Small intestine (tissue), 7 donors: ENCODE results near the gene C1D. TPM values are rescaled to one million over a fixed set of nuclear protein-coding genes. Genes with fewer than 3 reads are reported as not detected.

Experiments
- DNase-seq, 2 donors: peaks; one replicate each; pipeline versions ENCODE4 v3.0.0 to v3.0.0-alpha.2; 2013
- FAIRE-seq: peaks from 2 replicates; lab custom pipeline; 2012; peaks lifted over from hg19 to GRCh38; lab: Jason Lieb, UNC
- H3K27ac ChIP-seq, 3 donors: one replicate each; pipeline ENCODE4 v1.5.1; 2013; ENCODE audit warnings: low read length in 2 of 3, mild to moderate bottlenecking in 2 of 3, control low read depth in 1 of 3, inconsistent platforms in 1 of 3, low read depth in 1 of 3, moderate library complexity in 1 of 3
- H3K27me3 ChIP-seq, 3 donors: one replicate each; pipeline ENCODE4 v1.6.1; 2013; ENCODE audit warnings: low read length in 3 of 3, inconsistent platforms in 1 of 3; ENCODE audit not compliant: control insufficient read depth in 3 of 3, insufficient read depth in 3 of 3
- H3K36me3 ChIP-seq, 3 donors: one replicate each; pipeline ENCODE4 v1.6.1; 2013; ENCODE audit warnings: low read length in 3 of 3, inconsistent platforms in 1 of 3, low read depth in 1 of 3, mild to moderate bottlenecking in 1 of 3, moderate library complexity in 1 of 3; ENCODE audit not compliant: control insufficient read depth in 3 of 3, insufficient read depth in 2 of 3
- H3K4me1 ChIP-seq, 3 donors: one replicate each; pipeline ENCODE4 v1.6.1; 2013; ENCODE audit warnings: low read length in 2 of 3, inconsistent platforms in 1 of 3, low read depth in 1 of 3, mild to moderate bottlenecking in 1 of 3, moderate library complexity in 1 of 3; ENCODE audit not compliant: control insufficient read depth in 3 of 3, insufficient read depth in 2 of 3
- H3K4me3 ChIP-seq, 3 donors: one replicate each; pipeline ENCODE4 v1.5.1; 2013; ENCODE audit warnings: low read length in 3 of 3, control low read depth in 1 of 3, inconsistent platforms in 1 of 3, low read depth in 1 of 3, mild to moderate bottlenecking in 1 of 3, moderate library complexity in 1 of 3
- H3K9me3 ChIP-seq, 2 donors: one replicate each; pipeline ENCODE4 v1.6.1; 2013; ENCODE audit warnings: low read depth in 1 of 2, low read length in 1 of 2; ENCODE audit not compliant: control insufficient read depth in 2 of 2, insufficient read depth in 1 of 2
- WGBS, 3 donors: extraction: QIAGEN DNeasy Blood & Tissue Kit; methylation state at CpG; one replicate each; pipeline ENCODE4 v1.1.7; 2013; 5-methylcytosine and 5-hydroxymethylcytosine counted together
- polyA plus RNA-seq, 4 donors: library from polyadenylated mRNA; stranded (reverse) in 3 of 4; unstranded in 1 of 4; fragments of 200-250 nt in 3 of 4; fragments of 120-200 nt in 1 of 4; gene quantifications; one replicate each; pipeline versions ENCODE4 v1.2.1 to v1.2.3, GENCODE V29; 2013
- donor health status: healthy with polysubstance abuse.
- donor health status: control.
- donor health status: control.
- donor health status: Bipolar disorder and iron deficiency.
- donor health status: healthy.

The C1D gene
- polyA plus RNA-seq, 4 donors = 27.1 to 41.5 (median 28.6) TPM

- no peaks in the 10 kb centered on the region for H3K27me3 ChIP-seq
- FAIRE-seq (no peak), DNase-seq (no peak)
- H3K36me3 ChIP-seq = peaks cover 0 to 2% (median 1%) of the 10 kb centered on the region in 3 donors
- H3K27ac ChIP-seq = no peak overlapping the region
- no peaks in the 10 kb centered on the region for H3K4me1 ChIP-seq
- 74 to 91% (median 89%) methylated on average over 4 of the region's 4 CpGs for WGBS, 3 donors
- no peak overlapping the region for H3K4me3 ChIP-seq
- H3K9me3 ChIP-seq = no peaks in the 10 kb centered on the region
Observed at GRCh38 chr2:68046642-68047240, 16.1 kb downstream of the C1D start.

DNA sequence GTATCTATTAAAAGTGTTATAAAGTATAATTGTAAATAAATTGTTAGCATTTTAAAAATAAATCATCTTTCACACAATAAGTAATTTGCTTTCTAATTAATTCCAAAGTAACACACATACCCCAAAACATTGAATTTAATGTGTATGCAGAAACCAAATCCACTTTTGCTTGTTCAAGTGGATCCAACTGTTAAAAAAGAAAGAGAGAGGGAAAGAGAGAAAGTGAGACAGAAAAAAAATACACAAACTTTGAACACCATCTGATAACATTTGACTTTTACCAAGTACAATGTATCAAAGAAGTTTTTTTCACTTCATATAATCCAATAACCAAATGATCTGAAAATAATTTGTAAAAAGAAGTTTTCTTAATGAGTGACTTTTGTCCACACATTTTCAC lies 16.6 kb downstream of the C1D start:
- FAIRE-seq (no peak), DNase-seq (no peak)
- Histone ChIP-seq H3K9me3 (no peaks in the 10 kb centered on the region), H3K36me3 (peaks cover 0 to 2% (median 1%) of the 10 kb centered on the region in 3 donors), H3K4me3 (no peak overlapping the region), H3K27me3 (no peaks in the 10 kb centered on the region), H3K27ac (no peak overlapping the region), H3K4me1 (no peaks in the 10 kb centered on the region)

GRCh38 chr2:68045342-68045741 lies 17.5 kb downstream of the C1D start:
- Histone ChIP-seq H3K4me1 (no peaks in the 10 kb centered on the region), H3K4me3 (no peak overlapping the region), H3K27me3 (no peaks in the 10 kb centered on the region), H3K36me3 (no peaks in the 10 kb centered on the region), H3K9me3 (no peaks in the 10 kb centered on the region), H3K27ac (no peak overlapping the region)
- WGBS, 3 donors = 59 to 61% (median 59%) methylated on average over 1 of the region's 1 CpG
- peak; percentile 36 for FAIRE-seq
- peak in 1 of 2 donors; percentile 5 for DNase-seq

DNA sequence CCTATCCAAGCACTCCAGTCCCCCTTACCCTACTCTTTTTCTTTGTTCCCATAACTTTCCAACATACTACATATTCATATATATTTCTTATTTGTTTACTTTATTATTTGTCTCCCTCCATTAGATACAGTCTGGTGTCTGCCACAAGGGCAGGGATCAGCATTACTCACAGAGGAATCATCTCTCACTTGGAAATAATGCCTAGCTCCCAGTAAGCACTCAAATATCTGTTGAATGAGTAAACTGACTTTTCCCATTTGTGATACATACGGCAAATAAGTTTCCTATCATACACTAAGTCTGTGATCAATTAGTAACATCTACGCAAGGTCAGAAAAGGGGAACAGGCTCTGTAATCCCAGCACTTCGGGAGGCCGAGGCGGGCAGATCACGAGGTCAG lies 18.7 kb downstream of the C1D start:
- DNase-seq (no peak), FAIRE-seq (no peak)
- whole genome bisulfite sequencing, 3 donors = 92 to 97% (median 95%) methylated on average over 6 of the region's 6 CpGs
- Histone ChIP-seq H3K4me3 (no peak overlapping the region), H3K9me3 (no peaks in the 10 kb centered on the region), H3K4me1 (no peaks in the 10 kb centered on the region), H3K36me3 (no peaks in the 10 kb centered on the region), H3K27ac (no peak overlapping the region), H3K27me3 (no peaks in the 10 kb centered on the region)

DNA sequence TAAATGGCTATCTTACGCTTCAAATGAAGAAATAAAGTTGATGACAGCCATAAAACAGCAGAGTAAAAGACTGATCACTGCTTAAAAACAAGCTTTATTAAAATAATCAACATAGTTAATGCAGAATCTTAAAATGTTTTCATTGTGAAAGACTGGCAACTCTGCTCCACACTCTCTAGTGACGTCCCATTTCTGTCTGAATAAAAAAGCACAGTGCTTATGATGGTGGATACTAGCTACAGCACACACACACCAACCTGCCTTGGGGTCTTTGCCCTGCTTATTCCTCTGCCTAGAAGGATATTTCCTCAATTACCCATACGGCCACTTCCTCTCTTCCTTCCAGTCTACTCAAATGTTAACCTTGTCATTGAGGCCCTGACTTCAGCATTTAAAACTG lies 19.1 kb downstream of the C1D start:
- H3K36me3 ChIP-seq = no peaks in the 10 kb centered on the region
- H3K27me3 ChIP-seq = no peaks in the 10 kb centered on the region
- H3K9me3 ChIP-seq = no peaks in the 10 kb centered on the region
- FAIRE-seq (no peak), DNase-seq (no peak)
- no peak overlapping the region for H3K4me3 ChIP-seq
- H3K27ac ChIP-seq = no peak overlapping the region
- no peaks in the 10 kb centered on the region for H3K4me1 ChIP-seq
- 83 to 88% (median 86%) methylated on average over 3 of the region's 3 CpGs for WGBS, 3 donors

- Histone ChIP-seq H3K4me3 (no peak overlapping the region), H3K4me1 (no peaks in the 10 kb centered on the region), H3K27ac (no peak overlapping the region), H3K27me3 (no peaks in the 10 kb centered on the region), H3K36me3 (no peaks in the 10 kb centered on the region), H3K9me3 (no peaks in the 10 kb centered on the region)
- FAIRE-seq (no peak), DNase-seq (no peak)
- WGBS, 3 donors = 88 to 91% (median 90%) methylated on average over 5 of the region's 5 CpGs
Observed at GRCh38 chr2:68043032-68043431, 19.8 kb downstream of the C1D start.

DNA sequence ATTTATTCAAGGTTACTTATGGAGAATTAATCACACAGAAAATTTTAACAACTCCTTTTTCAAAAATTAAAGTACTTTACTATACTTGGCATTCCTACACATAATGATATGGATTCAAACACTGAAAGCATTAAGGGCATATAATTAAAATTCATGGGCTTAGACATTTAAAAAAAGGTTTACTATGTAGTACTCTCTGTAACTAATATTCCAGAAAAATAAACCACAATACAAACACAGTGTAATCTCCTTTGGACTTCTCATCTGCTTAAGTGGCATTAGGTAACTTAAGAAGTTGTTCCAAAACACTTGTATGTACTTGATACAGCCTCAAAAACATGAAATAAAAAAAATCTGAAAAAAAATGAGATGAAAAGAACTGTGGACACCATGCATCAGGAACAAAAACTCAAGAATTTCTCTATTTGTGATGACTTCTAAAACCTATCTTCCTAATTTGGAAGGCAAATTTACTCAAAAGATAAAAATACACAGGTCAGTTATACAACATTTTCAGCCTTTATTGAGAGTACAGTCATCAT lies 21.0 kb downstream of the C1D start:
- no peaks in the 10 kb centered on the region for H3K9me3 ChIP-seq
- DNase-seq (no peak), FAIRE-seq (no peak)
- no peak overlapping the region for H3K27ac ChIP-seq
- no peaks in the 10 kb centered on the region for H3K27me3 ChIP-seq
- no peak overlapping the region for H3K4me3 ChIP-seq
- H3K4me1 ChIP-seq = no peaks in the 10 kb centered on the region
- H3K36me3 ChIP-seq = peaks cover 0 to 2% (median 0%) of the 10 kb centered on the region in 3 donors

DNA sequence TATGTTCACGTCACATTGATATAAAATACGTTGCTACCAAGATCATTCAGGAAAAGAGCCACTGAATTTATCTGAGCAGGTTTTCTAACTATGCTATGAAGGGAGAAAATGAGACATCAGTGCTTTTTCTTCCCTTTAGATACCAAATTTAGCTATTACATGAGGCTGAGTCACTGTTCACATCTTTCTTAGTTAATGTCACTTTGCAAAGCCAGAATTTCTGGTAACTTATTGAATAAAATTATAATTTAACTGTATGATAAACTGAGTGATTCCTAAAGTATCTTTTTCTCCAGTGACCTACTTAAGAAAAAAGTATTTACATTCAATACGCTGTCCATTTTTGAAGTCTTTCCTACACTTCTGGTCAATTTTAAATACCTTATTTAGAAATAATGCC lies 22.7 kb downstream of the C1D start:
- no peaks in the 10 kb centered on the region for H3K9me3 ChIP-seq
- no peaks in the 10 kb centered on the region for H3K4me1 ChIP-seq
- no peak overlapping the region for H3K27ac ChIP-seq
- FAIRE-seq = no peak
- DNase-seq = no peak
- peaks cover 0 to 2% (median 0%) of the 10 kb centered on the region in 3 donors for H3K36me3 ChIP-seq
- no peaks in the 10 kb centered on the region for H3K27me3 ChIP-seq
- 57 to 86% (median 70%) methylated on average over 3 of the region's 3 CpGs for WGBS, 3 donors
- H3K4me3 ChIP-seq = no peak overlapping the region

- FAIRE-seq = no peak
- DNase-seq = peak in 1 of 2 donors; percentile 14
- 5 to 41% (median 19%) methylated on average over 1 of the region's 1 CpG for WGBS, 3 donors
- Histone ChIP-seq H3K27me3 (no peaks in the 10 kb centered on the region), H3K9me3 (no peaks in the 10 kb centered on the region), H3K4me3 (no peak overlapping the region), H3K27ac (no peak overlapping the region), H3K4me1 (no peaks in the 10 kb centered on the region), H3K36me3 (peaks cover 0 to 2% (median 0%) of the 10 kb centered on the region in 3 donors)
Observed at GRCh38 chr2:68039317-68039716, 23.5 kb downstream of the C1D start.
